Right lobe of liver (tissue), 4 donors: ENCODE measurements around the gene HECTD4.

Source experiments
- CTCF ChIP-seq, 4 donors: fragments of 200-600 bp in 3 of 4; fragments of 450-650 bp in 1 of 4; IDR thresholded peaks; one replicate each; pipeline versions ENCODE4 v1.5.1 to v1.8.0; 2016 to 2022; ENCODE audit warnings: antibody characterized with exemption in 4 of 4, mild to moderate bottlenecking in 2 of 4
- POLR2A ChIP-seq: fragments of 450-650 bp; IDR thresholded peaks from one replicate; pipeline ENCODE4 v1.6.1; 2017; ENCODE audit warnings: antibody characterized with exemption, mild to moderate bottlenecking
- donor health status: DM: no; HTN: no; CAD: no.
- donor health status: DM: no; HTN: no; CAD: no.
- donor health status: DM: no; HTN: yes; CAD: no.

DNA sequence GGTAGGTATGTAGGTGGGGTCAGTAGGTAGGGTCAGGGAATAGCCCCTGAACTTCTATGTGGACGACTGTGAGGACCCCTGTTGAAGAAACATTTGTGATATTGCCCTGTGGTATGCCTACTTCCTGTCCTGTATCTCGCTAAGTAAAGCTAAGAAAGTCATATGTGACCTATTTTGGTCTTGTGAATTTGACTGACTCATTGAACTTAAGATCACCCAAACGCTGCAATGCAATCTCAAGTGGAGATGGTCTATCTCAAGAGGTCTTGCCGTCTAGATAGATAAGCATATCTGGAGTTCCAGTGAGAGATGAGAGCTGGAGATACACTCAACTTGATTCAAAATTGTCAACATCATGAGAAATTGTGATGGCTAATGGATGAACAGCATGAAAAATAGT, 183.1 kb downstream of the HECTD4 start:
- TF ChIP-seq CTCF (IDR thresholded peaks at IDR 0.05) (no peak), POLR2A (no peak)
